HG03045 (cell line): ENCODE data around the gene KRT79.
"Not testable (repeated sequence)": the region's sequence is repeated elsewhere in the genome, so short reads cannot be mapped to it uniquely, and the experiment has no call there.

Experiments
- ATAC-seq: cut with Tn5 transposase; IDR thresholded peaks from one replicate; pipeline ENCODE4 v1.9.1; 2021; ENCODE audit warnings: mild to moderate bottlenecking, moderate library complexity; ENCODE audit not compliant: unreplicated experiment

The KRT79 gene

GRCh38 chr12:52833922-52834726, at the start of gene KRT79:
TSS of gene KRT79 (minus strand) at chr12:52834311. CDS start at chr12:52834260, 51 bp downstream.
- ATAC-seq: no peak

GRCh38 chr12:52880499-52880898, 46.4 kb upstream of the KRT79 start:
- not testable (repeated sequence) for ATAC-seq

GRCh38 chr12:52879394-52880351, 45.6 kb upstream of the KRT79 start:
- ATAC-seq: peak; percentile 55

- no peak for ATAC-seq
These were observed 44.6 kb upstream of the KRT79 start for GRCh38 chr12:52878507-52879393.

- ATAC-seq: no peak
These were observed 43.1 kb upstream of the KRT79 start for GRCh38 chr12:52877242-52877641.

GRCh38 chr12:52876372-52876771, 42.3 kb upstream of the KRT79 start:
- no peak for ATAC-seq

- ATAC-seq: no peak
These were observed 40.7 kb upstream of the KRT79 start for GRCh38 chr12:52874573-52875435.

- peak; percentile 73 for ATAC-seq
These were observed 39.9 kb upstream of the KRT79 start for GRCh38 chr12:52873832-52874572.

- no peak for ATAC-seq
These were observed 39.4 kb upstream of the KRT79 start for GRCh38 chr12:52873513-52873831.

GRCh38 chr12:52872644-52873389, 38.7 kb upstream of the KRT79 start:
- ATAC-seq: no peak

- no peak for ATAC-seq
These were observed 37.4 kb upstream of the KRT79 start for GRCh38 chr12:52871291-52872039.

GRCh38 chr12:52870361-52871290, 36.5 kb upstream of the KRT79 start:
- peak; percentile 57 for ATAC-seq

GRCh38 chr12:52867642-52868041, 33.5 kb upstream of the KRT79 start:
- no peak for ATAC-seq

- ATAC-seq: no peak
These were observed 33.0 kb upstream of the KRT79 start for GRCh38 chr12:52867152-52867551.

GRCh38 chr12:52865090-52865944, 31.2 kb upstream of the KRT79 start:
- ATAC-seq: no peak

- no peak for ATAC-seq
These were observed 27.9 kb upstream of the KRT79 start for GRCh38 chr12:52862023-52862422.
